HG03378 (cell line): ENCODE measurements around the gene STARD3NL.

Experiments
- ATAC-seq: cut with Tn5 transposase; IDR thresholded peaks from one replicate; pipeline ENCODE4 v1.9.1; 2021; ENCODE audit warnings: mild to moderate bottlenecking, moderate library complexity; ENCODE audit not compliant: unreplicated experiment

Gene STARD3NL

GRCh38 chr7:38182450-38182849 is 4.4 kb downstream of the STARD3NL start:
- no peak for ATAC-seq

- ATAC-seq = no peak
These were observed 7.6 kb downstream of the STARD3NL start for GRCh38 chr7:38185395-38186307.

GRCh38 chr7:38186593-38187314 is 8.7 kb downstream of the STARD3NL start:
- no peak for ATAC-seq

- ATAC-seq = peak; percentile 80
These were observed 9.9 kb downstream of the STARD3NL start for GRCh38 chr7:38187794-38188440.

GRCh38 chr7:38189231-38189938 is 11.3 kb downstream of the STARD3NL start:
- no peak for ATAC-seq

GRCh38 chr7:38190011-38190410 is 12.0 kb downstream of the STARD3NL start:
- no peak for ATAC-seq

GRCh38 chr7:38191791-38192190 is 13.7 kb downstream of the STARD3NL start:
- ATAC-seq = no peak

GRCh38 chr7:38192327-38192726 is 14.3 kb downstream of the STARD3NL start:
- no peak for ATAC-seq

- no peak for ATAC-seq
These were observed 18.0 kb downstream of the STARD3NL start for GRCh38 chr7:38195804-38196595.

- no peak for ATAC-seq
These were observed 20.3 kb downstream of the STARD3NL start for GRCh38 chr7:38198366-38198765.

GRCh38 chr7:38199154-38199553 is 21.1 kb downstream of the STARD3NL start:
- no peak for ATAC-seq

- no peak for ATAC-seq
These were observed 21.7 kb downstream of the STARD3NL start for GRCh38 chr7:38199782-38200181.

GRCh38 chr7:38206071-38206470 is 28.0 kb downstream of the STARD3NL start:
- ATAC-seq = no peak

- no peak for ATAC-seq
These were observed 29.8 kb downstream of the STARD3NL start for GRCh38 chr7:38207843-38208242.

- ATAC-seq = no peak
These were observed 33.4 kb downstream of the STARD3NL start for GRCh38 chr7:38211486-38211885.

GRCh38 chr7:38211940-38212339 is 33.9 kb downstream of the STARD3NL start:
- no peak for ATAC-seq

- ATAC-seq = no peak
These were observed 37.1 kb downstream of the STARD3NL start for GRCh38 chr7:38215115-38215514.

- peak; percentile 89 for ATAC-seq
These were observed 38.0 kb downstream of the STARD3NL start for GRCh38 chr7:38215735-38216670.

GRCh38 chr7:38217672-38218071 is 39.6 kb downstream of the STARD3NL start:
- no peak for ATAC-seq
